ENCODE measurements around the gene ASXL3. TPM values are rescaled to one million over a fixed set of nuclear protein-coding genes. Genes with fewer than 3 reads are reported as not detected.

ASXL3 gene
- total RNA-seq, 1 donor from 2014 or later: 45.6 TPM

DNA sequence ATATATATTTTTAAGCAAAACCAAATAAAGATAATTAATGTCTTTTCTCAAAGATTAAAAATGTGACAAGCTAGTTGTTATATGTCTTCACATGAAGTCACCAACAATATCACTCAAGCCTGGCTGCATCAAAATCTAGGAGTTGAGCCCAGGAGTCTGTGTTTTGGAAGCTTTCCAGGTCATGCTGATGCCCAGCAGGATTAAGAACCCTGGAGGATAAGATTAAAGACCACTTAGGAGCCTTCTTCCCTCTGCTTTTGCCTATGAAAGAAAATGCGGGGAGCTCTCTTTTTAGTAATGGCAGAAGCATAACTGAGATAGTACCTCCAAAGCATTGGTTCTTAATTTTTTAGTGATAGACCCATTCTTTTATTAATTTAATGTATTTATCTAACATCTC is 157.4 kb downstream of the ASXL3 start:
- H3K27ac Mint-ChIP-seq (ENCODE audit: unreplicated experiment): no peak overlapping the region
- peaks cover 5% of the 10 kb centered on the region for H3K36me3 Mint-ChIP-seq (ENCODE audit: unreplicated experiment)
- no peak overlapping the region for H3K4me3 Mint-ChIP-seq (ENCODE audit: unreplicated experiment)
- TF ChIP-seq, protein P1, sequence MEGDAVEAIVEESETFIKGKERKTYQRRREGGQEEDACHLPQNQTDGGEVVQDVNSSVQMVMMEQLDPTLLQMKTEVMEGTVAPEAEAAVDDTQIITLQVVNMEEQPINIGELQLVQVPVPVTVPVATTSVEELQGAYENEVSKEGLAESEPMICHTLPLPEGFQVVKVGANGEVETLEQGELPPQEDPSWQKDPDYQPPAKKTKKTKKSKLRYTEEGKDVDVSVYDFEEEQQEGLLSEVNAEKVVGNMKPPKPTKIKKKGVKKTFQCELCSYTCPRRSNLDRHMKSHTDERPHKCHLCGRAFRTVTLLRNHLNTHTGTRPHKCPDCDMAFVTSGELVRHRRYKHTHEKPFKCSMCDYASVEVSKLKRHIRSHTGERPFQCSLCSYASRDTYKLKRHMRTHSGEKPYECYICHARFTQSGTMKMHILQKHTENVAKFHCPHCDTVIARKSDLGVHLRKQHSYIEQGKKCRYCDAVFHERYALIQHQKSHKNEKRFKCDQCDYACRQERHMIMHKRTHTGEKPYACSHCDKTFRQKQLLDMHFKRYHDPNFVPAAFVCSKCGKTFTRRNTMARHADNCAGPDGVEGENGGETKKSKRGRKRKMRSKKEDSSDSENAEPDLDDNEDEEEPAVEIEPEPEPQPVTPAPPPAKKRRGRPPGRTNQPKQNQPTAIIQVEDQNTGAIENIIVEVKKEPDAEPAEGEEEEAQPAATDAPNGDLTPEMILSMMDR (IDR thresholded peaks at IDR 0.05; ENCODE audit: partially characterized antibody, unreplicated experiment): no peak
- H3K4me1 Mint-ChIP-seq (ENCODE audit: low read depth, unreplicated experiment): peaks cover 4% of the 10 kb centered on the region
- peaks cover 2% of the 10 kb centered on the region for H3K27me3 Mint-ChIP-seq (ENCODE audit: unreplicated experiment)
- no peak for DNase-seq
- no peaks in the 10 kb centered on the region for H3K9me3 Mint-ChIP-seq (ENCODE audit: unreplicated experiment)

DNA sequence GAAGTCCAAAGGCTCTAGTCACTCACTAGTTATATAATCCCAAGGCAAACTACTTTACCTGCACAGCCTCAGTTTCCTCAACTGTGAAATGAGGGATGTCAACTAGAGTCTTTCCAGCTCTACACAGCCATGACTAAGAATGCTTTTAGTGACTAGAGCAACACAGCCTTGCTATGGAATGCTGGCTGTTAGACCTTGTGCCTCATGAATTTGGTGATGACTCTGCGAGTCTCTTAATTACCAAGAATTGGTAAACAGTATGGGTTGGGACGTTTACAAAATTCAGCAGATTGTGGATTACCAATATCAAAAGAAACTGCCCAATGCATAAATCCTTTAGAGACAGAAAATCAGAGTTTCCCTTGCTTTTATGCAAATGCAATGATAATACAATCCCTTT is 163.7 kb downstream of the ASXL3 start:
- Mint-ChIP-seq H3K4me3 (ENCODE audit: unreplicated experiment) (no peak overlapping the region), H3K36me3 (ENCODE audit: unreplicated experiment) (peaks cover 26% of the 10 kb centered on the region), H3K9me3 (ENCODE audit: unreplicated experiment) (peaks cover 2% of the 10 kb centered on the region), H3K27me3 (ENCODE audit: unreplicated experiment) (no peaks in the 10 kb centered on the region), H3K4me1 (ENCODE audit: low read depth, unreplicated experiment) (peaks cover 6% of the 10 kb centered on the region), H3K27ac (ENCODE audit: unreplicated experiment) (no peak overlapping the region)
- TF ChIP-seq, protein P1 (IDR thresholded peaks at IDR 0.05; ENCODE audit: partially characterized antibody, unreplicated experiment): no peak
- no peak for DNase-seq

DNA sequence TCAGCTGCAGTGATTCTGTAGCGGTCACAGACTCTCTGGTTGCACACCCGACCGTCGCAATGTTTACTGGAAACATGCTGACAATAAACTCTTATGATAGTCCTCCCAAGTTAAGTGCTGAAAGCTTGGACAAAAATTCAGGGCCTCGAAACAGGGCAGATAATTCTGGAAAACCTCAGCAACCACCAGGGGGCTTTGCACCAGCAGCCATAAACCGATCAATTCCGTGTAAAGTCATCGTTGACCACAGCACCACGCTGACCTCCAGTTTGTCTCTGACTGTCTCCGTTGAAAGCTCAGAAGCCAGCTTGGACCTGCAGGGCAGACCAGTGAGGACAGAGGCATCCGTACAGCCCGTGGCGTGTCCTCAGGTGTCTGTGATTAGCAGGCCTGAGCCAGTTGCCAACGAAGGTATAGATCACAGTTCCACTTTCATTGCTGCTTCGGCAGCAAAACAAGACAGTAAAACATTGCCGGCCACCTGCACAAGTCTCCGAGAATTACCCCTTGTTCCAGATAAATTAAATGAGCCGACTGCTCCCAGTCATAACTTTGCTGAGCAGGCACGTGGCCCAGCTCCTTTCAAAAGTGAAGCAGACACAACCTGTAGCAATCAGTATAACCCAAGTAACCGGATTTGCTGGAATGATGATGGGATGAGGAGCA is 166.1 kb downstream of the ASXL3 start:
- H3K27me3 Mint-ChIP-seq (ENCODE audit: unreplicated experiment): no peaks in the 10 kb centered on the region
- H3K4me1 Mint-ChIP-seq (ENCODE audit: low read depth, unreplicated experiment): peaks cover 6% of the 10 kb centered on the region
- peaks cover 21% of the 10 kb centered on the region for H3K36me3 Mint-ChIP-seq (ENCODE audit: unreplicated experiment)
- peaks cover 2% of the 10 kb centered on the region for H3K9me3 Mint-ChIP-seq (ENCODE audit: unreplicated experiment)
- H3K4me3 Mint-ChIP-seq (ENCODE audit: unreplicated experiment): no peak overlapping the region
- DNase-seq: no peak
- TF ChIP-seq, protein P1 (IDR thresholded peaks at IDR 0.05; ENCODE audit: partially characterized antibody, unreplicated experiment): peak; percentile 35
- H3K27ac Mint-ChIP-seq (ENCODE audit: unreplicated experiment): no peak overlapping the region

DNA sequence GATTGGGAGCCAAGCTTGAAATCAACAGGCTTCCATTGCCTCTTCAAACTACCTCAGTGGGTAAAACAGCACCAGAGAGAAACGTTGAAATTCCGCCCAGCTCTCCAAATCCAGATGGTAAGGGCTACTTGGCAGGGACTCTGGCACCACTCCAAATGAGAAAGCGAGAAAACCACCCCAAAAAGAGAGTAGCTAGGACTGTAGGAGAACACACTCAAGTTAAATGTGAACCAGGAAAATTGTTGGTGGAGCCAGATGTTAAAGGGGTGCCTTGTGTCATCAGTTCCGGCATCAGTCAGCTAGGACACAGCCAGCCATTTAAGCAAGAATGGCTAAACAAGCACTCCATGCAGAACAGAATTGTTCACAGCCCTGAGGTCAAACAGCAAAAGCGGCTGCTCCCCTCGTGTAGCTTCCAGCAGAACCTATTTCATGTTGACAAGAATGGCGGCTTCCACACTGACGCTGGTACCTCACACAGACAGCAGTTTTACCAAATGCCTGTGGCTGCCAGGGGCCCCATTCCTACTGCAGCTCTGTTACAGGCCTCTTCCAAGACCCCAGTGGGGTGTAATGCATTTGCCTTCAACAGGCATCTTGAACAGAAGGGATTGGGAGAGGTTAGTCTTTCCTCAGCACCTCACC is 167.3 kb downstream of the ASXL3 start:
- DNase-seq: no peak
- Mint-ChIP-seq H3K9me3 (ENCODE audit: unreplicated experiment) (peaks cover 2% of the 10 kb centered on the region), H3K4me1 (ENCODE audit: low read depth, unreplicated experiment) (peaks cover 7% of the 10 kb centered on the region), H3K27me3 (ENCODE audit: unreplicated experiment) (no peaks in the 10 kb centered on the region), H3K27ac (ENCODE audit: unreplicated experiment) (peak overlapping the region; percentile 45), H3K4me3 (ENCODE audit: unreplicated experiment) (no peak overlapping the region), H3K36me3 (ENCODE audit: unreplicated experiment) (peaks cover 21% of the 10 kb centered on the region)
- TF ChIP-seq, protein P1 (IDR thresholded peaks at IDR 0.05; ENCODE audit: partially characterized antibody, unreplicated experiment): no peak

DNA sequence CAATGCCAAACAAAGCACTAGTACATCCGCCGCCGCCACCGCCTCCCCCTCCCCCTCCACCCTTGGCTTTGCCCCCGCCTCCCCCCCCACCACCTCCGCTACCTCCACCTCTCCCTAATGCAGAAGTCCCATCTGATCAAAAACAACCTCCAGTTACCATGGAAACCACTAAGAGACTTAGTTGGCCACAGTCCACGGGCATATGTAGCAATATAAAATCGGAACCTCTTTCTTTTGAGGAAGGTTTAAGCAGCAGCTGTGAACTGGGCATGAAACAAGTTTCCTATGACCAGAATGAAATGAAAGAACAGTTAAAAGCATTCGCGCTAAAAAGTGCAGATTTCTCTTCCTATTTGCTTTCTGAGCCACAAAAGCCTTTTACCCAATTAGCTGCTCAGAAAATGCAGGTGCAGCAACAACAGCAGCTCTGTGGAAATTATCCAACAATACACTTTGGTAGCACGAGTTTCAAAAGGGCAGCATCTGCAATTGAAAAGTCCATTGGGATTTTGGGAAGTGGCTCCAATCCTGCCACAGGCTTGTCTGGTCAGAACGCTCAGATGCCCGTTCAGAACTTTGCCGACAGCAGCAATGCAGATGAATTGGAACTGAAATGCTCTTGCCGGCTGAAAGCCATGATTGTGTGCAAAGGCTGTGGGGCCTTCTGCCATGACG is 168.0 kb downstream of the ASXL3 start:
- peaks cover 2% of the 10 kb centered on the region for H3K9me3 Mint-ChIP-seq (ENCODE audit: unreplicated experiment)
- no peak overlapping the region for H3K4me3 Mint-ChIP-seq (ENCODE audit: unreplicated experiment)
- TF ChIP-seq, protein P1 (IDR thresholded peaks at IDR 0.05; ENCODE audit: partially characterized antibody, unreplicated experiment): no peak
- DNase-seq: peak; percentile 16
- peaks cover 9% of the 10 kb centered on the region for H3K4me1 Mint-ChIP-seq (ENCODE audit: low read depth, unreplicated experiment)
- H3K36me3 Mint-ChIP-seq (ENCODE audit: unreplicated experiment): peaks cover 21% of the 10 kb centered on the region
- no peak overlapping the region for H3K27ac Mint-ChIP-seq (ENCODE audit: unreplicated experiment)
- H3K27me3 Mint-ChIP-seq (ENCODE audit: unreplicated experiment): no peaks in the 10 kb centered on the region

Data from glutamatergic neuron (in vitro differentiated cells).